GM12878 (cell line): ENCODE data around the gene DNAH2. TPM values are rescaled to one million over a fixed set of nuclear protein-coding genes. Genes with fewer than 3 reads are reported as not detected.

Experiments
- BMI1 ChIP-seq: fragments of 450-650 bp; IDR thresholded peaks from 2 replicates; pipeline ENCODE4 v1.6.1; 2016; ENCODE audit warnings: mild to moderate bottlenecking, moderate library complexity, borderline replicate concordance
- CREM ChIP-seq: IDR thresholded peaks from 2 replicates; pipeline ENCODE4 v1.6.1; 2014; ENCODE audit warnings: antibody characterized with exemption, low read depth
- DPF2 ChIP-seq: fragments of 450-650 bp; IDR thresholded peaks from 2 replicates; pipeline ENCODE4 v1.6.1; 2017; ENCODE audit warnings: mild to moderate bottlenecking
- KDM1A ChIP-seq: fragments of 200-600 bp; sonication (generic); IDR thresholded peaks from 2 replicates; pipeline ENCODE4 v1.6.1; 2016; ENCODE audit warnings: borderline replicate concordance
- LARP7 ChIP-seq: fragments of 450-650 bp; IDR thresholded peaks from 2 replicates; pipeline ENCODE4 v1.6.1; 2017; ENCODE audit warnings: mild to moderate bottlenecking
- NR2F1 ChIP-seq: fragments of 450-650 bp; conservative IDR thresholded peaks from 2 replicates; pipeline ENCODE4 v1.6.1; 2017; ENCODE audit warnings: mild to moderate bottlenecking
- POLR2AphosphoS5 ChIP-seq: IDR thresholded peaks from 2 replicates; pipeline ENCODE4 v1.6.1; 2011; ENCODE audit warnings: mild to moderate bottlenecking, low read length, inconsistent platforms
- POU2F2 ChIP-seq: IDR thresholded peaks from 3 replicates; pipeline ENCODE4 v1.6.1; 2011; ENCODE audit warnings: low read depth, mild to moderate bottlenecking, low read length, borderline replicate concordance
- RELA ChIP-seq: fragments of 450-650 bp; IDR thresholded peaks from 2 replicates; pipeline ENCODE4 v1.8.0; 2014; ENCODE audit warnings: borderline replicate concordance; ENCODE audit not compliant: partially characterized antibody
- SMAD5 ChIP-seq: IDR thresholded peaks from 2 replicates; pipeline ENCODE4 v1.6.1; 2016; ENCODE audit warnings: antibody characterized with exemption, low read depth
- SREBF2 ChIP-seq: IDR thresholded peaks from 2 replicates; pipeline ENCODE4 v1.6.1; 2012; ENCODE audit warnings: mild to moderate bottlenecking, low read length
- STAT3 ChIP-seq: IDR thresholded peaks from 2 replicates; pipeline ENCODE4 v1.6.1; 2011; ENCODE audit warnings: low read depth, low read length, improper control_type of control experiment
- YY1 ChIP-seq: IDR thresholded peaks from 2 replicates; pipeline ENCODE4 v1.6.1; 2011; ENCODE audit warnings: low read depth, mild to moderate bottlenecking, low read length
- ZSCAN29 ChIP-seq: fragments of 450-650 bp; IDR thresholded peaks from 2 replicates; pipeline ENCODE4 v1.6.1; 2017; ENCODE audit warnings: mild to moderate bottlenecking, moderate library complexity
- polyA plus RNA-seq, 11 experiments: library from polyadenylated mRNA; depleted of rRNA in 4 of 11; unstranded in 6 of 11; stranded (reverse) in 5 of 11; fragments of >200 nt; fragmentation: Nextera tagmentation in 4 of 11; fragmentation: Illumina TruSeq in 1 of 11; extraction: Ambion mirVana in 4 of 11; extraction: Trizol in 1 of 11; gene quantifications; 1 replicate in 1 of 11; 2 replicates in 10 of 11; pipeline versions ENCODE4 v1.2.1 to v1.2.3, GENCODE V29; 2011 to 2016; ENCODE audit warnings: inconsistent platforms in 2 of 11, missing spikeins in 2 of 11, low read depth in 1 of 11
- total RNA-seq, 4 experiments: library from RNA; depleted of rRNA in 3 of 4; stranded (reverse); fragments of >200 nt in 3 of 4; fragmentation: Illumina TruSeq in 1 of 4; extraction: Trizol in 1 of 4; gene quantifications; 2 replicates each; pipeline versions ENCODE4 v1.2.1 to v1.2.3, GENCODE V29; 2013 to 2021
- TF ChIP-seq, protein P1 (sequence below): IDR thresholded peaks from 2 replicates; pipeline ENCODE4 v1.6.1; 2011; ENCODE audit warnings: mild to moderate bottlenecking, low read depth, low read length, moderate library complexity; ENCODE audit not compliant: insufficient replicate concordance
- TF ChIP-seq, protein P2 (sequence below): fragments of 450-650 bp; IDR thresholded peaks from 2 replicates; pipeline ENCODE4 v1.6.1; 2017; ENCODE audit warnings: mild to moderate bottlenecking, moderate library complexity
- TF ChIP-seq, protein P3 (sequence below): fragments of 450-650 bp; IDR thresholded peaks from 2 replicates; pipeline ENCODE4 v1.6.1; 2017; ENCODE audit warnings: mild to moderate bottlenecking, low read depth, inconsistent platforms; ENCODE audit not compliant: poor library complexity, severe bottlenecking
- TF ChIP-seq, protein P4 (sequence below): IDR thresholded peaks from 2 replicates; pipeline ENCODE4 v1.6.1; 2012; ENCODE audit warnings: low read depth, low read length, improper control_type of control experiment
- TF ChIP-seq, protein P5 (sequence below): fragments of 450-650 bp; IDR thresholded peaks from 2 replicates; pipeline ENCODE4 v1.6.1; 2014; ENCODE audit warnings: mild to moderate bottlenecking

DNAH2 gene
- total and polyA plus RNA-seq, 10 of the 15 experiments (the other 5 are each of a cell fraction or from before 2014, with no cell fraction given), result not detected

DNA sequence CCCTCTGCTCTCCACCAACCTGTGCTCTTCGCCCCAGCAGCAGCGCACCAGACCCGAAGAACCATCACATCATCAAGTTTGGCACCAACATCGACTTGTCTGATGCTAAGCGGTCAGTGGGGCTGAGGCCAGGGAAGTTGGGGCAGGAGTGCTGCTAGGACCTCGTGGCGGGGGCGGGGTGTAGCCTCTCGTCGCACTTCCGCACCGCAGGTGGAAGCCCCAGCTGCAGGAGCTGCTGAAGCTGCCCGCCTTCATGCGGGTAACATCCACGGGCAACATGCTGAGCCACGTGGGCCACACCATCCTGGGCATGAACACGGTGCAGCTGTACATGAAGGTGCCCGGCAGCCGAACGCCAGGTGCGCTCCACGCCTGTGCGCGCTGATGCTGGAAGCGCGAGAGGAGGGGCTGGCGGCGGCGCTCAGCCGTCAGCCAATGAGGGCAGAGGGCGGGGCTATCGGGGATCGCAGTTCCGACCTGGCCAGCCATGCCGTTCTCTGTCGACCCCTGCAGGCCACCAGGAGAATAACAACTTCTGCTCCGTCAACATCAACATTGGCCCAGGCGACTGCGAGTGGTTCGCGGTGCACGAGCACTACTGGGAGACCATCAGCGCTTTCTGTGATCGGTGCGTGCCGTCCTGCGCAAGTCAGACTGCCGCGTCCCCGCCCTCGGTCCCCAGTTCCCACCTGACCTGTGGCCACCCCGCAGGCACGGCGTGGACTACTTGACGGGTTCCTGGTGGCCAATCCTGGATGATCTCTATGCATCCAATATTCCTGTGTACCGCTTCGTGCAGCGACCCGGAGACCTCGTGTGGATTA lies 134.1 kb downstream of the DNAH2 start (continued):
- TF ChIP-seq, protein P1, sequence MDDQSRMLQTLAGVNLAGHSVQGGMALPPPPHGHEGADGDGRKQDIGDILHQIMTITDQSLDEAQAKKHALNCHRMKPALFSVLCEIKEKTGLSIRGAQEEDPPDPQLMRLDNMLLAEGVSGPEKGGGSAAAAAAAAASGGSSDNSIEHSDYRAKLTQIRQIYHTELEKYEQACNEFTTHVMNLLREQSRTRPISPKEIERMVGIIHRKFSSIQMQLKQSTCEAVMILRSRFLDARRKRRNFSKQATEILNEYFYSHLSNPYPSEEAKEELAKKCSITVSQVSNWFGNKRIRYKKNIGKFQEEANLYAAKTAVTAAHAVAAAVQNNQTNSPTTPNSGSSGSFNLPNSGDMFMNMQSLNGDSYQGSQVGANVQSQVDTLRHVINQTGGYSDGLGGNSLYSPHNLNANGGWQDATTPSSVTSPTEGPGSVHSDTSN, result no peak
- TF ChIP-seq RELA (peak; percentile 64), SREBF2 (no peak), DPF2 (no peak; the same call in none of the 2 replicates), POLR2AphosphoS5 (peak; percentile 32; the same call in 1 of the 2 replicates), KDM1A (no peak), STAT3 (no peak), ZSCAN29 (no peak), NR2F1 (no peak), BMI1 (no peak), CREM (peak; percentile 42; the same call in 1 of the 2 replicates), YY1 (peak; percentile 80; the same call in 1 of the 2 replicates), SMAD5 (no peak), LARP7 (no peak; the same call in 1 of the 2 replicates), POU2F2 (peak; percentile 5; the same call in 1 of the 3 replicates)
- TF ChIP-seq, protein P2, sequence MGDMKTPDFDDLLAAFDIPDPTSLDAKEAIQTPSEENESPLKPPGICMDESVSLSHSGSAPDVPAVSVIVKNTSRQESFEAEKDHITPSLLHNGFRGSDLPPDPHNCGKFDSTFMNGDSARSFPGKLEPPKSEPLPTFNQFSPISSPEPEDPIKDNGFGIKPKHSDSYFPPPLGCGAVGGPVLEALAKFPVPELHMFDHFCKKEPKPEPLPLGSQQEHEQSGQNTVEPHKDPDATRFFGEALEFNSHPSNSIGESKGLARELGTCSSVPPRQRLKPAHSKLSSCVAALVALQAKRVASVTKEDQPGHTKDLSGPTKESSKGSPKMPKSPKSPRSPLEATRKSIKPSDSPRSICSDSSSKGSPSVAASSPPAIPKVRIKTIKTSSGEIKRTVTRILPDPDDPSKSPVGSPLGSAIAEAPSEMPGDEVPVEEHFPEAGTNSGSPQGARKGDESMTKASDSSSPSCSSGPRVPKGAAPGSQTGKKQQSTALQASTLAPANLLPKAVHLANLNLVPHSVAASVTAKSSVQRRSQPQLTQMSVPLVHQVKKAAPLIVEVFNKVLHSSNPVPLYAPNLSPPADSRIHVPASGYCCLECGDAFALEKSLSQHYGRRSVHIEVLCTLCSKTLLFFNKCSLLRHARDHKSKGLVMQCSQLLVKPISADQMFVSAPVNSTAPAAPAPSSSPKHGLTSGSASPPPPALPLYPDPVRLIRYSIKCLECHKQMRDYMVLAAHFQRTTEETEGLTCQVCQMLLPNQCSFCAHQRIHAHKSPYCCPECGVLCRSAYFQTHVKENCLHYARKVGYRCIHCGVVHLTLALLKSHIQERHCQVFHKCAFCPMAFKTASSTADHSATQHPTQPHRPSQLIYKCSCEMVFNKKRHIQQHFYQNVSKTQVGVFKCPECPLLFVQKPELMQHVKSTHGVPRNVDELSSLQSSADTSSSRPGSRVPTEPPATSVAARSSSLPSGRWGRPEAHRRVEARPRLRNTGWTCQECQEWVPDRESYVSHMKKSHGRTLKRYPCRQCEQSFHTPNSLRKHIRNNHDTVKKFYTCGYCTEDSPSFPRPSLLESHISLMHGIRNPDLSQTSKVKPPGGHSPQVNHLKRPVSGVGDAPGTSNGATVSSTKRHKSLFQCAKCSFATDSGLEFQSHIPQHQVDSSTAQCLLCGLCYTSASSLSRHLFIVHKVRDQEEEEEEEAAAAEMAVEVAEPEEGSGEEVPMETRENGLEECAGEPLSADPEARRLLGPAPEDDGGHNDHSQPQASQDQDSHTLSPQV, result no peak
- TF ChIP-seq, protein P3, sequence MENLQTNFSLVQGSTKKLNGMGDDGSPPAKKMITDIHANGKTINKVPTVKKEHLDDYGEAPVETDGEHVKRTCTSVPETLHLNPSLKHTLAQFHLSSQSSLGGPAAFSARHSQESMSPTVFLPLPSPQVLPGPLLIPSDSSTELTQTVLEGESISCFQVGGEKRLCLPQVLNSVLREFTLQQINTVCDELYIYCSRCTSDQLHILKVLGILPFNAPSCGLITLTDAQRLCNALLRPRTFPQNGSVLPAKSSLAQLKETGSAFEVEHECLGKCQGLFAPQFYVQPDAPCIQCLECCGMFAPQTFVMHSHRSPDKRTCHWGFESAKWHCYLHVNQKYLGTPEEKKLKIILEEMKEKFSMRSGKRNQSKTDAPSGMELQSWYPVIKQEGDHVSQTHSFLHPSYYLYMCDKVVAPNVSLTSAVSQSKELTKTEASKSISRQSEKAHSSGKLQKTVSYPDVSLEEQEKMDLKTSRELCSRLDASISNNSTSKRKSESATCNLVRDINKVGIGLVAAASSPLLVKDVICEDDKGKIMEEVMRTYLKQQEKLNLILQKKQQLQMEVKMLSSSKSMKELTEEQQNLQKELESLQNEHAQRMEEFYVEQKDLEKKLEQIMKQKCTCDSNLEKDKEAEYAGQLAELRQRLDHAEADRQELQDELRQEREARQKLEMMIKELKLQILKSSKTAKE, result no peak
- TF ChIP-seq, protein P4, sequence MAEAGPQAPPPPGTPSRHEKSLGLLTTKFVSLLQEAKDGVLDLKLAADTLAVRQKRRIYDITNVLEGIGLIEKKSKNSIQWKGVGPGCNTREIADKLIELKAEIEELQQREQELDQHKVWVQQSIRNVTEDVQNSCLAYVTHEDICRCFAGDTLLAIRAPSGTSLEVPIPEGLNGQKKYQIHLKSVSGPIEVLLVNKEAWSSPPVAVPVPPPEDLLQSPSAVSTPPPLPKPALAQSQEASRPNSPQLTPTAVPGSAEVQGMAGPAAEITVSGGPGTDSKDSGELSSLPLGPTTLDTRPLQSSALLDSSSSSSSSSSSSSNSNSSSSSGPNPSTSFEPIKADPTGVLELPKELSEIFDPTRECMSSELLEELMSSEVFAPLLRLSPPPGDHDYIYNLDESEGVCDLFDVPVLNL, result no peak
- TF ChIP-seq, protein P5, sequence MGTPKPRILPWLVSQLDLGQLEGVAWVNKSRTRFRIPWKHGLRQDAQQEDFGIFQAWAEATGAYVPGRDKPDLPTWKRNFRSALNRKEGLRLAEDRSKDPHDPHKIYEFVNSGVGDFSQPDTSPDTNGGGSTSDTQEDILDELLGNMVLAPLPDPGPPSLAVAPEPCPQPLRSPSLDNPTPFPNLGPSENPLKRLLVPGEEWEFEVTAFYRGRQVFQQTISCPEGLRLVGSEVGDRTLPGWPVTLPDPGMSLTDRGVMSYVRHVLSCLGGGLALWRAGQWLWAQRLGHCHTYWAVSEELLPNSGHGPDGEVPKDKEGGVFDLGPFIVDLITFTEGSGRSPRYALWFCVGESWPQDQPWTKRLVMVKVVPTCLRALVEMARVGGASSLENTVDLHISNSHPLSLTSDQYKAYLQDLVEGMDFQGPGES, result peak; percentile 56; the same call in 1 of the 2 replicates
